HG03558 (cell line): ENCODE measurements around the gene ALG14.
"Not testable (repeated sequence)": the region's sequence is repeated elsewhere in the genome, so short reads cannot be mapped to it uniquely, and the experiment has no call there.

Experiments used
- ATAC-seq: cut with Tn5 transposase; IDR thresholded peaks from one replicate; pipeline ENCODE4 v1.9.1; 2021; ENCODE audit warnings: moderate number of reproducible peaks; ENCODE audit not compliant: unreplicated experiment; ENCODE audit errors: extremely low read depth

ALG14 gene, protein sequence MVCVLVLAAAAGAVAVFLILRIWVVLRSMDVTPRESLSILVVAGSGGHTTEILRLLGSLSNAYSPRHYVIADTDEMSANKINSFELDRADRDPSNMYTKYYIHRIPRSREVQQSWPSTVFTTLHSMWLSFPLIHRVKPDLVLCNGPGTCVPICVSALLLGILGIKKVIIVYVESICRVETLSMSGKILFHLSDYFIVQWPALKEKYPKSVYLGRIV

DNA sequence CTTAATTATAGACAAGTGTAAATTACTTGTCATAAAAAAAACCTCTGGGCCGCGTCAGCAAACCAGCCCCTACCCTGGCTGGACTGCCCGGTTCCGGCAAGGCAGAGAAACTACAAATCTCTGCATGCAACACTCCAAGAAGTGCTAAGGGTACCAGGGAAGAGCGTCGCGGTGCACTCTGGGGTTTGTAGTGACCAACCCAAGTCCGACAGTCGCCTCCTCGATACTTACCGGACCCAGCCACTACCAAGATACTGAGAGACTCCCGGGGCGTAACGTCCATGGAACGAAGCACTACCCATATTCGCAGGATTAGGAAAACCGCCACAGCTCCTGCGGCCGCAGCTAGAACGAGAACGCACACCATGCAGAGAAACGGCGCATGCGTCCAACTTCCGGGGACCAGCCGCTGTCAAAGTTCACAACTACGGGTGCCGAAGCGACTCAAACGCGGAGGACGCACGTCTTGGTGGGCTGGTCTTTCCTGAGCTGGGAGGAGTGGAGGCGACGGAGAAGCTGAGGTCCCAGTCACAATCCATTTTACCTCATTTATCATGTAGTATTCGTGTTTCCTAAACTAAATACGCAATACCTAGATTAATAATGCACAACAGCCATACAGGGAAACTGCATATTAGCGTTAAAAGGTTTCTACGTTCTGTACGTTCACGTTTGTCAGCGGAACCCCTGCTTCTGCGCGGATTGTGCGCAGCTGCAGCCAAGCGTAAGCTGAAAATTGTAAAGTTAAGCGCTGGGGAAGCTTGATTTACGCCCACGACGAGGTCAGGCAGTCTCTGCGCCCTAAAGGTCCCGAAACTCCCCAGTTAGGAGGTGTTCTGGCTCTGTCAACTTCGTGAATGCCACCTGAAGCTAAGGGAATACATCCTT lies at the start of gene ALG14:
Gene ALG14, minus strand, starts transcription at position 420 of the 888 bp plus-strand sequence. Its CDS starts 53 bp downstream, at position 367.
- peak; percentile 95 for ATAC-seq

DNA sequence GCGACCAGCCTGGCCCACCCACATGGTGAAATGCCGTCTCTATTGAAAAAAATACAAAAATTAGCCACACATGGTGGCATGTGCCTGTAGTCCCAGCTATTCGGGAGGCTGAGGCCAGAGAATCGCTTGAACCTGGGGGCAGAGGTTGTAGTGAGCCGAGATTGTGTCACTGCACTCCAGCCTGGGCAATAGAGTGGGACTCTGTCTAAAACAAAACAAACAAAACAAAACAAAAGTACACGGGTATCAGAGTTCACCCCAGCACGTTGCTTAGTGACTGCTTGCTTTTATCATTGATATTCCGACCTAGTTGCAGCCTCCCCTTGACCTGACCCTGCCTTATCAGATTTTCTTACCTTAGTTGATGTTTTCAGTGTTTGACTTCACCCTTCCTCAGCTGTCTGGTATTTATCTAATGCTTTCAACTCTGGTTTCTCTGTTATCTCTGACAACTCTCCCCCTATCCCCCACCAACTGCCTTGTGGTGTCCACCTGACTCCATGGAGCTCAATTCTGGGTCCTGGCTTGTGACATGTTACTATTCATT lies 49.5 kb upstream of the ALG14 start:
- no peak for ATAC-seq

DNA sequence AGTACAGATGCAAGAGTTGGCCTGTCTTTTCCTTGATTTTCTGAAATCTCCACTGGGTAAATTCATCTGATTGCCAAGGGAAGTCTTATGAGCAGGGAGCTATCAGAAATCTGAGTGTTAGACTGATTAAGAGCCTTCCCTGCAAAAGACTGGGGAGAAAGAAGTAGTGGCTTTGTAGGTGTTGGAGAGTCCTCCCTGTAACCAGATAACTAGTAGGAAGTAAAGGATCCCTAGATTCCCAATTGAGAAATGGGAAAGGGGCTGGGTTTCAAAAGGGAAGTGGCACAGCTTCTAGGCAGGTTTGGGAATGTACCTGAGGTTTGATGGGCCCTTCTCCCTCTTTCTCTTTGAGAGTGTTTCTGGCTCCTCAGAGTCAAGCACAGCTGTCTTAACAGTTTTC lies 46.5 kb upstream of the ALG14 start:
- ATAC-seq, result no peak

DNA sequence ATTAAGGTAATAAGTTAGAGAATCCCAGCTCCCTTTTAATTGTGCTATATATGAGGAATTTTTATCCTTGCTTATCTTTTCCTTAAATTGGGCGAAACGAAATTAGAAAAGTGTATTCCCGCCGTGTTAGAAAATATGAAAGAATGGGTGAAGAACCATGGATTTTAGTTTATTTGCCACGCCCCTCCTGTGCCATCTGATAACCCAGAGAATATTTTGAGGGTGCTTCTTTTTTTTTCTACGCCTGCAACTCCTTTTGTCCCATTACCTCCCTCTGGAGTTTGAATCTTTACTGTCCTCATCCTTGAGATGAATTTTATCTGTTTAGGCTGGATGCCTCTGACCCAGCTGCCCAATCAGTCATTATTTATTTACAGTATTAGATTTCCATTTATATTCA lies 46.0 kb upstream of the ALG14 start:
- no peak for ATAC-seq

DNA sequence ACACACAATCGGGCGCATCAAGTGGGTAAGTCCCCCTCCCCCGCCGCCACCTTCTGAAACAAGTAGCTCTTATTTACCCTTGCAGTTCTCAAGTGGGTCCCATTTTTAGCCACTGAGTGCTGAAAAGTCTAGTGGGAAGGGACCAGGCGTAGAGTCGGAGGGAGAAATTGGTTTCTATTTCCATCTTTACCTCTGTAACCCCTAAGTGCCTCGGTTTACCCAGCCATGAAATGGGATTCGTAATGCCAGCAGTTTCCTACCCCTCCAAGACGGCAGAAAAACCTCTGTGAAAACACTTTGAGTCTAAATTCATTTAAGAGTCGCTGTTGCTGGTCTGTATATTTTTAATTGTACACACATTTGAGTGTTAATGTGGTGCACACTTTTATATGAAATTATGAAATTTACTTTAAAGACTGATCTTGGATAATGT lies 45.3 kb upstream of the ALG14 start:
- no peak for ATAC-seq

DNA sequence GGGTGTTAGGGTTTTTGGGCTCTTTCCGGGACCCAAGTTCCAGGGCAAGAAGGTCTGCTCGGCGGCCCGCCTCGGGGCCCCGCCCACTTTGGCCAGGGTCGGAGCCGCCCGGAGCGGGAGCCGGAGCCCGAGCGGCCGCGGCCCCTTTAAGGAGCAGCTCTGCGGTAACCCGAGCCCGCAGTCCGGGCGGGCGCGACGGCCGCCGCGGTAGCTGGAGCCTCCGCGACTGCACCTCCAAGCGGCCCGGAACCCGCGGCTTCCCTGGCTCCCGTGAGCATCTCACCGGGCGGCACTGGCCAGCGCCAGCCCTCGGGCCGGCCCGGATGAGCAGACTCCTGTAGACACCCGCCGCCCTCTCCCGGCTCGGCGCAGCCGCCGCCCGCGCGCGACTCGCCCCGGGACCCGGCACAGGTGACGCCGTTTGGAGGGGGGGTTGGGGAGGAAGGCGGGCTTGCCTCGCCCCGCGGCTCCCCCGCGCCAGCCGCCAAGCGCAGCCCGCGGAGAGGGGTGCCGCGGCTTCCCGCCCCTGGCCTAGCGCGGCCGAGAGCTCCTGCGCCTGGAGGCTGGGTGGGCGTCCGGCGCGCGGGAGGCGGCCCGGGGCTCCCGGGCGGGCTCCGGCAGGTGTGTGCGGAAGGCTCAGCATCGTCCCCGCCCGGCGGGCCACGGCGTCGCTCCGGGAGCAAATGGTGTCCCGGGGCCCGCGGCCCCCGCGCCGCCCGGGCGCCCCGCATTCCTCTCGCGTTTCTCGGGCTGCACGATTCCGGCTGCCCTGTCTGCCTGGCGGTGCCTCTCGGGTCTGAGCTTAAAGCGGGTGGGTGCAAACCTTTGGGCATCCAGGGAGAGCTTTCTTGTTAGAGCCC lies 44.7 kb upstream of the ALG14 start, which contains the start of gene TLCD4:
Gene TLCD4, plus strand, starts transcription at position 149 of the 860 bp plus-strand sequence. CDS start 26,547 bp downstream, outside the sequence.
- no peak for ATAC-seq

DNA sequence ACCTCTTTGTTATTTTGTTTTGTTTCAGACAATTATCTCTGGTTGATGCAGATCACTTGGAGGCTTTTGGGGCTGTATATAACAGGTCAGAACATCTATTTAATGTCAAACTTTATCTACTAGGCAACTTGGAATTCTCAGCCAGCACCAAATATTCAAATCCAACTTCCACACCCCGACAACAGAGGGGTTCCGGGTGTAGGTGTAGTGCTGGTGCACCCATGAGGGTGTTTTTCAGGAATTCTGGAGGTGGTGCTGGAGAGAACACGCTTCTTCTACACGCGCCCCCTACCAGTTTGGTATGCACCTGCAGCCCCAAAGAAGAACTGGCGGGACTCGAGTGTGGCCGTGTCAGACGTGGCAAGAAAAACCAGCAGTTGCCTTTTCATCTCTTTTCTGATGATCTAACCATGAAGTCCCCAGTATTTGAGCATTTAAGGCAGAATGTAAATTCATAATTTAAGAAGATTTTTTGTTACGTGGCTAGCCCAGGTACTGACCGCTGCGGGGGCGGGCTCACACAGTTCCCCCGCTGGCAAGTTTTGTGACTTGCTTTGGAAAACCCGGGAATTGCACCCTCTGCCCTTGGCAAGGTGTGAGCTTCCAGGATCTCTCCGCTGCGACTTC lies 43.9 kb upstream of the ALG14 start:
- no peak for ATAC-seq

DNA sequence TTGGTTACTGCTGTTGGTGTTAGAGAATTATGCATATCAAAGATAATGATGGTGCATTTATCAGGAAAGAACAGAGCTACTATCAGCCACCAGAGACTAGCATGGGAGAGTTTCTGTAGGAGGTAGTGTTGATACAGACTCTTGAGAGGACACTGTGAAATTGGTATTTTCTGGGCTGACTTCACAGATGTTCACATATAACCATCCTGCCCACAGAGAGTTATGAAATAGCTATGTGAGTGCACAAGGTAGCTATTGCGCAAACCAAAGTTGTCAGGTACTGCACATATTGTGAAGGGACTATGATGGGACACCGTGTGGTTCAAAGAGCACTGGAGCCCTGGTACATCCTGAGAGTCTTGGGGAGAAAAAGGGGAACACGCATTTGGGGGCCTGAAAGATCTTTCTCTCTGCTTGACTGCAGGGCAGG lies 43.0 kb upstream of the ALG14 start:
- no peak for ATAC-seq

DNA sequence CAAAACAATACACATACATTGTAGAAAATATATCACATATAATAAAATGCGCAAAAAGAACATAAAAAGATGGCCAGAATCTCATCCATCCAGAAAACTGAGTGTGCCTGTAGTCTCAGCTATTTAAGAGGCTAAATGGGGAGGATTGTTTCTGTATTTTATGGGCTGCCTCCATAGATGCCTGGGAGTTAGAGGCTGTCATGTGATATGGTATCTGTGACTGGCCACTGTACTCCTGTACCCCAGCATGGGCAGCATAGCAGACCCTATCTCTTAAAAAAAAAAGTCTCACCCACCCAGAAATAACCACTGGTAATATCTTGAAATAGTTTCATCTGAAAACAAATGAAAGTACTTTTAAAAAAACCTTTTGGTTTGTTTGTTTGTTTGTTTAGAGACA lies 40.9 kb upstream of the ALG14 start:
- ATAC-seq, result no peak

DNA sequence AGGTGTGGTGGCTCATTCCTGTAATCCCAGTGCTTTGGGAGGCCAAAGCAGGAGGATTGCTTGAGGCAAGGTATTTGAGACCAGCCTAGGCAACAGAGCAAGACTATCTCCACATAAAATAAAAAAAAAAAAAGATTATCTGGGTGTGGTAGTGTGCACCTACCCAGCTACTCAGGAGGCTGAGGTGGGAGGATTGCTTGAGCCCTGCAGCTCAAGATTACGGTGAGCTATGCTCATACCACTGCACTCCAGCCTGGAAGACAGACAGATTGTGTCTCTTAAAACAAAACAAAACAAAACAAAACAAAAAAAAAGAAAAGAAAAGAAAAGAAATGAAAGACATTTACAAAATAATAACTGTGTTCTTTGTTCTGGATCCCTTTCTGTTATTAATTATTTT lies 38.3 kb upstream of the ALG14 start:
- no peak for ATAC-seq

DNA sequence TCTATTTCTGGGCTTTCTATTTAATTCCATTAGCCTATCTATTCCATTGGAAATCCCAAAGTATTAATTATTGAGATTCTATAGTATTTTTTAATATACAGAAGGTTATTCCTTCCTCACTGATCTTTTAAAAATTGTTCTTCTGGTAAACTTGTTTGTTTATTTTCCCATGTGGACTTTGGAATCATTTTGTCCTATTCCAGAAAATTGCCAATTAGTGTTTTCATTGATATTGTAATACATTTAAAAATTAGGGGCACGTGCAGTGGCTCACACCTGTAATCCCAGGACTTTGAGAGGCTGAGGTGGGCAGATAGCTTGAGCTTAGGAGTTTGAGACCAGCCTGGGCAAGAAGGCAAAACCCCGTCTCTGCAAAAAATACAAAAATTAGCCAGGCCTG lies 36.0 kb upstream of the ALG14 start:
- no peak for ATAC-seq

DNA sequence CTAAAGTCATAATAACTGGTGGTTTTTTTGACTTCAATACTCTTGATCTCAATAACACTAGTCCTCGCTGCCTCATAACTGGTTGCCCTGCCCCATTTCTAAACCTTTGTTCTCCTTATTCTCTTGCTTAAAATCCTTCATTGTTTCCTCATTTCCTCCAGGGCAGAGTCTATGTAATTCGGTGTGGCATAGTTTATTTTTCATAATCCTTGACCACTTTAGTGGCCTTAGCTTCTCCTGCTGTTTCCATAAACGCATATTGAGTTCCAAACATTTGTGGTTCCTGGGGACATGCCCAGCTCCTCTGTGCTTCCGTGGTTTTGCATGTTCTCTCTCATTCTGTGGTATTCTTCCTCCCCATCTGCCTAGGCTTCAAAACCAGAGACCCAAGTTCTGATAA lies 25.4 kb upstream of the ALG14 start:
- no peak for ATAC-seq

DNA sequence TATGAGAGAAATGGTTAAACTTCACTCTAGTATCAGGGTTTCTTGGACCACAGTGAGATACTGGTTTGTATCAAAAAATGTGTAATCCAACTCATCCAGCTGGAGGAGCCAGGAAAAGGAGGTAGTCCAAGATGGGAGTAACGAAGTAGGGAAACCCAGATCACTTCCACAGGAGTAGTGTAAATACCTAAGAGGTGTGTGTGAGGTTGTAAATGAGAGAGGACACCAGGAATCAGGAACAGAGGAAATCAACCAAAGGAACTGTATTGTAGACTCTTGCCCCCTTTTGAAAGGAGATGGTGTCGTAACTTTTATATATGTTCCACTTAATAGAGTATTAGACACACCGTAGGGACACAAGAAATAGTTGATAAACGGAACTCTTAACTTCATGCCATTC lies 24.7 kb upstream of the ALG14 start:
- ATAC-seq, result no peak

DNA sequence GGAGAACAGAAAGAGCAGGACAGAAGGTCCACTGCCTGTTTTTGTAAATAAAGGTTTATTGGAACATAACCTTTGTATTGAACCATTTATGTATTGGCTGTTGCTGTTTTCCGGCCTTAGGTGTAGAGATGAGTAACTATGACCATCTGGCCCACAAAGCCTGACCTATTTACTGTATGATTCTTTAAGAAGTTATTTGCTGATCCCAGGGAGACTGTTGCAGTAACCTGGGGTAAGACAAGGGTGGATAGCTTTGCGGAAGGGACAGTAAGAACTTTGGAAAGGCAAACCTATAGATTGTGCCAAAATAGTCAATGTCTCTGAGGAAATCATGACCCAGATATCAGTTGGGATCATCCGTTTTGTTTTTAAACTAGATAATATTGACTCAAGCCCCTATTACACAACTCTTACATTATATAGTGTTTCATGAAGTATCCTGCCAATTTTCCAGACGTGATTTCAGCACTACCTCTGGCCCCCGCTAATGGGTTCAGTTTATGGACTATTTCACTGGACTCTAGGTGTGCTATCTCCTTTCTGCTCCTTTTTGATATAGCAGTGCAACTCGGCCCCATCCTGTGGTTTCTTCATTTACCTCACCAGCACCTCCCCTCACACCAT lies 23.6 kb upstream of the ALG14 start:
- peak; percentile 18 for ATAC-seq

DNA sequence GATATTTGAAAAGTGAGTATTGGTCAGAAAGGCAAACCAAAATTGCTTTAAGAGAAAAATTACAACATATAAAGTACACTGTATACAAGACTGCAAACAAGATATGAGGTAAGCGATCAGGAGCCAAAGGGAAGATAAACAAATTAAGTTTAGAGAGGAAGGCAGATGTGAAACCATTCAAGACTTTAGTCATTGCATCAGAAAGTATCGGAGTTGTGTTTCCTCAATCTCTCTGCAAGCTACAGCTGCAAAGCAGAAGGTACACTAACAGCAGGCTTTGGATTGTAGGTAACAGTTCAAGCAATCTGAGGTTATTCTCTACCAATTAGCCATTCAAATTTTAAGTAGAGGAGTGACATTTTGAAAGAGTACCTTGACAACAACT lies 23.1 kb upstream of the ALG14 start:
- ATAC-seq, result peak; percentile 89

DNA sequence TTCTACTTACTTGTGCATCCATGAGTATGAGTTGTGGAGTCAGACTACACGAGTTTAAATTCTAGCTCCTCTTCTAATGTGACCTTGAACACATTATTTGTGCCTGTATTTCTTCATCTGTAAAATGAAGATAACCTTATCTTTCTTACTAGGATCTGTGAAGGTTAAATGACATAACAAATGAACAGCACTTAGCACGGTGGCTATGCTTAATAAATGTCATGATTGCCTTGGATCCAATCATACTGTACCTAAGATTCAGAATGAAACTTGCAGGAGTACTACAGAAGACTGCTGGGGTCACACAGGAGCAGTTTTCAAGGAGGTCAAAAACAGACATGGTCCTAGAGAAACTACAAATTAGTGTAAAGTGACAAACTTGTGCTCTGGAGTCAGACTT lies 22.2 kb upstream of the ALG14 start:
- ATAC-seq, result no peak

DNA sequence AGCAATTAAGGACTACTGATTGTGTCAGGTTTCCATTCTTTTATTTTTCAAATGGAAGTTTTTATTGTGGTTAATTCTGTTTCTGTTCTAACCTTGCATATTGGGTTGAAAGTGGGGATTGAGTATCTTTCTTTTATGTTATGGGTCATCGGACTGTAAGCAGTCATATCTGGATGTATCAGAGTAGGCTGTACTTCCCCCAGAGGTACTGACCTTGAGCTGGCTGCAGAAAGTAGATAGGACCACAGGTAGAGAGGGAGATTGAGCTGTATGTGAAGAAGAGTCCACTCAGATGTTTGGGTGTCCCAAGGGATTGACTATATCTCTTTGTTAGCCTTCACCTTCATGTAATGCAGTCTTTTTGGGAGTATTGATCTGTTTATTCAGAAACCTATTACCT lies 20.5 kb upstream of the ALG14 start:
- ATAC-seq, result no peak

DNA sequence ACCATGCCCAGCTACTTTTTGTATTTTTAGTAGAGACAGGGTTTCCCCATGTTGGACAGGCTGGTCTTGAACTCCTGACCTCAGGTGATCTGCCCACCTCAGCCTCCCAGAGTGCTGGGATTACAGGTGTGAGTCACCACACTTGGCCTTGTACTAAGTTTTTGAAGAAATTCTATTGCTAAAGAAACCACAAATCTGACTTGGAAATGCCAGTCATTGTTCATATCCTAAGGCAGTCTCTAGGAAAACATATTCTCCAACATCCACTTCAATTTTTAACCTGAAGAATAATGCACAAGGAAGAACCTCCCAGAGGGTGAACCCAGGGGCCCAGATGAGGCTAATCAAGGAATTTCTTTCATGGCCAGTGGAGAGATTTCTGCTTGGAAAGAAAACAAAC lies 20.1 kb upstream of the ALG14 start:
- not testable (repeated sequence) for ATAC-seq

DNA sequence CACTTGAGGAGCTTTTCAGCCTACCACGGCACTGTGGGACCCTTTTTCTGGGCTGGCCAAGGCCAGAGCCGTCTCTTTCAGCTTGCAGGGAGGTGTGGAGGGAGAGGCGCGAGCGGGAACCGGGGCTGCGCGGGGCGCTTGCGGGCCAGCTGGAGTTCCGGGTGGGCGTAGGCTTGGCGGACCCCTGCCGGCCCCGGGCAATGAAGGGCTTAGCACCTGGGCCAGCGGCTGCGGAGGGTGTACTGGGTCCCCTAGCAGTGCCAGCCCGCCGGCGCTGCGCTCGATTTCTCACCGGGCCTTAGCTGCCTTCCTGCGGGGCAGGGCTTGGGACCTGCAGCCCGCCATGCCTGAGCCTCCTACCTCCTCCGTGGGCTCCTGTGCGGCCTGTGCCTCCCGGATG lies 18.5 kb upstream of the ALG14 start:
- ATAC-seq, result not testable (repeated sequence)
